Stimulated activated CD4-positive, alpha-beta T cell treated with anti-CD3 and anti-CD28 coated beads, TNF-alpha, amount 100 ng/mL, for 48 hours (primary cell): ENCODE data around the gene PDYN.

ENCODE experiments used
- DNase-seq, 3 donors: peaks; one replicate each; pipeline ENCODE4 v3.0.0-alpha.2; 2020; ENCODE audit warnings: low read depth in 3 of 3

Gene PDYN

GRCh38 chr20:1935696-1936366, 58.0 kb downstream of the PDYN start:
- no peak for DNase-seq

GRCh38 chr20:1934721-1935573, 58.9 kb downstream of the PDYN start:
- DNase-seq: no peak

GRCh38 chr20:1934156-1934555, 59.7 kb downstream of the PDYN start:
- DNase-seq: no peak

- no peak for DNase-seq
These were observed 60.4 kb downstream of the PDYN start for GRCh38 chr20:1933465-1933870.

- no peak for DNase-seq
These were observed 60.9 kb downstream of the PDYN start for GRCh38 chr20:1932971-1933370.

GRCh38 chr20:1931830-1932229, 62.0 kb downstream of the PDYN start:
- DNase-seq: no peak

GRCh38 chr20:1930165-1930564, 63.7 kb downstream of the PDYN start:
- no peak for DNase-seq

- no peak for DNase-seq
These were observed 64.4 kb downstream of the PDYN start for GRCh38 chr20:1929460-1929859.

GRCh38 chr20:1928782-1929181, 65.1 kb downstream of the PDYN start:
- no peak for DNase-seq
